Neural cell (in vitro differentiated cells): ENCODE results near the gene LRBA. TPM values are rescaled to one million over a fixed set of nuclear protein-coding genes. Genes with fewer than 3 reads are reported as not detected.

Source experiments
- H2AFZ ChIP-seq: fragments of 200-600, 300-800 bp; sonication (generic), shearing (Covaris generic); 2 replicates; pipeline ENCODE4 v1.6.0; 2014; ENCODE audit warnings: low read depth, mild to moderate bottlenecking, antibody characterized with exemption, low read length, moderate library complexity
- H3F3A ChIP-seq: fragments of 200-600 bp; shearing (Covaris generic); 2 replicates; pipeline ENCODE4 v1.6.1; 2016; ENCODE audit warnings: mild to moderate bottlenecking, moderate library complexity, mixed read lengths, antibody characterized with exemption, low read length; ENCODE audit not compliant: insufficient read depth, poor library complexity, severe bottlenecking
- H3K27ac ChIP-seq: fragments of 200-600, 300-800 bp; sonication (generic), shearing (Covaris generic); 2 replicates; pipeline ENCODE4 v1.5.1; 2014; ENCODE audit warnings: mild to moderate bottlenecking, low read length, moderate library complexity
- H3K27me3 ChIP-seq: fragments of 300-800, 200-600 bp; sonication (generic), shearing (Covaris generic); 2 replicates; pipeline ENCODE4 v1.6.0; 2014; ENCODE audit warnings: mild to moderate bottlenecking, low read depth, low read length, moderate library complexity; ENCODE audit not compliant: insufficient read depth
- H3K36me3 ChIP-seq: fragments of 300-800, 200-600 bp; sonication (generic), shearing (Covaris generic); 2 replicates; pipeline ENCODE4 v1.5.1; 2014; ENCODE audit warnings: mild to moderate bottlenecking, antibody characterized with exemption, low read length, moderate library complexity; ENCODE audit not compliant: insufficient read depth
- H3K4me2 ChIP-seq: fragments of 300-800, 200-600 bp; sonication (generic), shearing (Covaris generic); 2 replicates; pipeline ENCODE4 v1.6.0; 2014; ENCODE audit warnings: mild to moderate bottlenecking, low read length
- H3K4me3 ChIP-seq: fragments of 300-800, 200-600 bp; sonication (generic), shearing (Covaris generic); 2 replicates; pipeline ENCODE4 v1.5.1; 2014; ENCODE audit warnings: mild to moderate bottlenecking, low read length, moderate library complexity
- H3K79me2 ChIP-seq: fragments of 200-600 bp; shearing (Covaris generic); replicated peaks from 2 replicates; pipeline ENCODE4 v1.6.0; 2014; ENCODE audit warnings: mild to moderate bottlenecking, low read length, moderate library complexity; ENCODE audit not compliant: insufficient read depth
- H3K9ac ChIP-seq: fragments of 300-800, 200-600 bp; sonication (generic), shearing (Covaris generic); 2 replicates; pipeline ENCODE4 v1.6.1; 2016; ENCODE audit warnings: mild to moderate bottlenecking, low read length, mixed read lengths
- H3K9me2 ChIP-seq: fragments of 200-600 bp; shearing (Covaris generic); 2 replicates; pipeline ENCODE4 v1.6.1; 2016; ENCODE audit warnings: mild to moderate bottlenecking, low read length, mixed read lengths; ENCODE audit not compliant: insufficient read depth
- H3K9me3 ChIP-seq: fragments of 200-600, 300-800 bp; sonication (generic), shearing (Covaris generic); 2 replicates; pipeline ENCODE4 v1.6.1; 2016; ENCODE audit warnings: mild to moderate bottlenecking, mixed run types, low read length, moderate library complexity, mixed read lengths
- H4K20me1 ChIP-seq: fragments of 200-600 bp; shearing (Covaris generic); 2 replicates; pipeline ENCODE4 v1.6.1; 2016; ENCODE audit warnings: mild to moderate bottlenecking, mixed run types; ENCODE audit not compliant: insufficient read depth
- EP300 ChIP-seq: fragments of 450-650 bp; conservative IDR thresholded peaks from 2 replicates; pipeline ENCODE4 v1.6.1; 2014; ENCODE audit warnings: antibody characterized with exemption, mild to moderate bottlenecking, moderate library complexity; ENCODE audit not compliant: poor library complexity, severe bottlenecking
- EZH2 ChIP-seq: fragments of 200-600, 300-800 bp; shearing (Covaris generic), sonication (generic); IDR thresholded peaks from 2 replicates; pipeline ENCODE4 v1.6.1; 2014; ENCODE audit warnings: antibody characterized with exemption, low read length, borderline replicate concordance, mild to moderate bottlenecking; ENCODE audit not compliant: insufficient read depth, poor library complexity, severe bottlenecking
- MXI1 ChIP-seq: fragments of 450-650 bp; conservative IDR thresholded peaks from 2 replicates; pipeline ENCODE4 v1.6.1; 2014; ENCODE audit warnings: antibody characterized with exemption, mild to moderate bottlenecking; ENCODE audit not compliant: poor library complexity, severe bottlenecking
- POLR2AphosphoS5 ChIP-seq: IDR thresholded peaks from 2 replicates; pipeline ENCODE4 v1.6.1; 2012
- RAD21 ChIP-seq: fragments of 450-650 bp; conservative IDR thresholded peaks from 2 replicates; pipeline ENCODE4 v1.6.1; 2014; ENCODE audit warnings: antibody characterized with exemption, mild to moderate bottlenecking, moderate library complexity
- REST ChIP-seq: IDR thresholded peaks from 2 replicates; pipeline ENCODE4 v1.6.1; 2012; ENCODE audit warnings: borderline replicate concordance
- SMC3 ChIP-seq: fragments of 450-650 bp; conservative IDR thresholded peaks from 2 replicates; pipeline ENCODE4 v1.6.1; 2014; ENCODE audit warnings: antibody characterized with exemption, mild to moderate bottlenecking, moderate library complexity; ENCODE audit not compliant: poor library complexity
- TAF1 ChIP-seq: IDR thresholded peaks from 2 replicates; pipeline ENCODE4 v1.6.1; 2012; ENCODE audit warnings: low read depth
- polyA plus RNA-seq: library from polyadenylated mRNA; depleted of rRNA; stranded (reverse); fragments of >200 nt; gene quantifications from 2 replicates; pipeline ENCODE4 v1.2.3, GENCODE V29; 2014
- TF ChIP-seq, protein P1 (sequence below): fragments of 450-650 bp; IDR thresholded peaks from 2 replicates; pipeline ENCODE4 v1.5.1; 2014; ENCODE audit warnings: antibody characterized with exemption, mild to moderate bottlenecking, moderate library complexity; ENCODE audit not compliant: poor library complexity, severe bottlenecking

Gene LRBA
- polyA plus RNA-seq, 1 donor from 2014 or later = 7.1 TPM

DNA sequence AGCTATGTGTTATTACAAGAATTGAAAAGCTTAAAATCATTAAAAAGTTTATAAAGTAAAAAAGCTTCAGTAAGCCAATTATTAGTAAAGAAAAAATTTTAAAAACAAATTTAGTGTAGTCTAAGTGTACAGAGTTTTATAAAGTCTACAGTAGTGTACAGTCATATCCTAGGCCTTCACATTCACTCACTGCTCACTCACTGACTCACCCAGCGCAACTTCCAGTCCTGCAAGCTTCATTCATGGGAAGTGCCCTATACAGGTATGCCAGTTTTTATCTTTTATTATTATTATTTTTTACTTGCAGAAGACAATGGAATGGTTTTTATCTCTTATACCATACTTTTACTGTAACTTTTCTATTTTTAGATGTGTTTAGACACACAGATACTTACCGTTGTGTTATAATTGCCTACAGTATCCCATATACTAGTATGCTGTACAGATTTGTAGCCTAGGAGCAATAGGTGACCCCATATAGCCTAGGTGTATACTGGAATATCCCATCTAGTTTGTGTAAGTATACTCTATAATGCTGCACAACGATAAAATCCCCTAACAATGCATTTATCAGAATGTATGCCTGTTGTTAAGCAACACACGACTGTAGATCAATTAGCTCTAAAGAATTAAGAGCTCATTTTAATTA is 706.1 kb downstream of the LRBA start:
- H3K27me3 ChIP-seq = no peaks in the 10 kb centered on the region
- H4K20me1 ChIP-seq = no peaks in the 10 kb centered on the region
- no peaks in the 10 kb centered on the region for H3K9me3 ChIP-seq
- no peak overlapping the region for H3K9ac ChIP-seq
- H3K4me2 ChIP-seq = no peak overlapping the region
- no peaks in the 10 kb centered on the region for H3K9me2 ChIP-seq
- no peak overlapping the region for H3K4me3 ChIP-seq
- H2AFZ ChIP-seq = no peak overlapping the region
- no peaks in the 10 kb centered on the region for H3F3A ChIP-seq
- H3K36me3 ChIP-seq = no peaks in the 10 kb centered on the region
- H3K79me2 ChIP-seq = no peaks in the 10 kb centered on the region
- no peak for TF ChIP-seq EZH2
- TF ChIP-seq MXI1 = no peak
- TF ChIP-seq, protein P1, sequence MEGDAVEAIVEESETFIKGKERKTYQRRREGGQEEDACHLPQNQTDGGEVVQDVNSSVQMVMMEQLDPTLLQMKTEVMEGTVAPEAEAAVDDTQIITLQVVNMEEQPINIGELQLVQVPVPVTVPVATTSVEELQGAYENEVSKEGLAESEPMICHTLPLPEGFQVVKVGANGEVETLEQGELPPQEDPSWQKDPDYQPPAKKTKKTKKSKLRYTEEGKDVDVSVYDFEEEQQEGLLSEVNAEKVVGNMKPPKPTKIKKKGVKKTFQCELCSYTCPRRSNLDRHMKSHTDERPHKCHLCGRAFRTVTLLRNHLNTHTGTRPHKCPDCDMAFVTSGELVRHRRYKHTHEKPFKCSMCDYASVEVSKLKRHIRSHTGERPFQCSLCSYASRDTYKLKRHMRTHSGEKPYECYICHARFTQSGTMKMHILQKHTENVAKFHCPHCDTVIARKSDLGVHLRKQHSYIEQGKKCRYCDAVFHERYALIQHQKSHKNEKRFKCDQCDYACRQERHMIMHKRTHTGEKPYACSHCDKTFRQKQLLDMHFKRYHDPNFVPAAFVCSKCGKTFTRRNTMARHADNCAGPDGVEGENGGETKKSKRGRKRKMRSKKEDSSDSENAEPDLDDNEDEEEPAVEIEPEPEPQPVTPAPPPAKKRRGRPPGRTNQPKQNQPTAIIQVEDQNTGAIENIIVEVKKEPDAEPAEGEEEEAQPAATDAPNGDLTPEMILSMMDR = no peak
- no peak for TF ChIP-seq POLR2AphosphoS5
- TF ChIP-seq RAD21 = no peak
- TF ChIP-seq TAF1 = no peak
- no peak for TF ChIP-seq EP300
- TF ChIP-seq REST = no peak
- no peak for TF ChIP-seq SMC3
- H3K27ac ChIP-seq = no peak overlapping the region

DNA sequence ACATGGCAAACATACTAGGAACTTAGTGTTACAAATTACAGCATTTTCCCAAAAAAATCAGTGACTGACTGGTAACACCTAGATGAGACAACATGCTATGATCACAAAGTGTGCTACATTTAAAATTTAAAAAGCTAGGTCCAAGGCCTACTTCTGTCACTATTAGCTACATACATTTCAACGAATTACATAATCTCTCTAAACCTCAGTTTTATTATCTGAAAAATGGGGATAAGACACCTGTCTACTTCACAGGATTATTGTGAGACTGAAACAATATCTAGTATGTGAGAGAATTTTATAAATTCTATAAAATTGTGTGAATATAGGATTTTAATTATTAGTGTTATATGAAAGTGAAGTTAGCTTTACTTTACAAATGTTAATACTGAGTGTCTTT is 708.4 kb downstream of the LRBA start:
- no peak overlapping the region for H3K4me3 ChIP-seq
- H3K9me3 ChIP-seq = no peaks in the 10 kb centered on the region
- H3K4me2 ChIP-seq = no peak overlapping the region
- no peaks in the 10 kb centered on the region for H4K20me1 ChIP-seq
- no peak overlapping the region for H2AFZ ChIP-seq
- no peaks in the 10 kb centered on the region for H3K36me3 ChIP-seq
- TF ChIP-seq, protein P1 = no peak
- TF ChIP-seq SMC3 (no peak), TAF1 (no peak), EP300 (no peak), POLR2AphosphoS5 (no peak), EZH2 (no peak), REST (no peak), RAD21 (no peak), MXI1 (no peak)
- no peak overlapping the region for H3K27ac ChIP-seq
- H3K27me3 ChIP-seq = no peaks in the 10 kb centered on the region
- no peaks in the 10 kb centered on the region for H3K79me2 ChIP-seq
- no peak overlapping the region for H3K9ac ChIP-seq
- H3K9me2 ChIP-seq = no peaks in the 10 kb centered on the region
- no peaks in the 10 kb centered on the region for H3F3A ChIP-seq
